Measurements from ENCODE around the gene MED27. TPM values are rescaled to one million over a fixed set of nuclear protein-coding genes. Genes with fewer than 3 reads are reported as not detected.

The MED27 gene
- total RNA-seq, 1 donor from 2014 or later, result 31.3 TPM

- H3K27me3 Mint-ChIP-seq (ENCODE audit: low read depth), result no peaks in the 10 kb centered on the region
- H3K36me3 Mint-ChIP-seq (ENCODE audit: low read depth), result peaks cover 8% of the 10 kb centered on the region
- no peak for DNase-seq (ENCODE audit: low read depth, low spot score)
- H3K4me1 Mint-ChIP-seq, result peaks cover 15% of the 10 kb centered on the region
- no peaks in the 10 kb centered on the region for H3K9me3 Mint-ChIP-seq
- H3K27ac Mint-ChIP-seq (ENCODE audit: unreplicated experiment), result no peak overlapping the region
- TF ChIP-seq CTCF (conservative IDR thresholded peaks at IDR 0.05), result no peak
- H3K4me3 Mint-ChIP-seq, result no peak overlapping the region
These were observed 70.5 kb downstream of the MED27 start for GRCh38 chr9:132008855-132009812.

GRCh38 chr9:132008184-132008803, 71.4 kb downstream of the MED27 start:
- Mint-ChIP-seq H3K4me1 (peaks cover 13% of the 10 kb centered on the region), H3K27ac (ENCODE audit: unreplicated experiment) (no peak overlapping the region), H3K9me3 (no peaks in the 10 kb centered on the region), H3K27me3 (ENCODE audit: low read depth) (no peaks in the 10 kb centered on the region), H3K4me3 (no peak overlapping the region), H3K36me3 (ENCODE audit: low read depth) (peaks cover 8% of the 10 kb centered on the region)
- no peak for TF ChIP-seq CTCF (conservative IDR thresholded peaks at IDR 0.05)
- no peak for DNase-seq (ENCODE audit: low read depth, low spot score)

- Mint-ChIP-seq H3K4me3 (no peak overlapping the region), H3K27me3 (ENCODE audit: low read depth) (no peaks in the 10 kb centered on the region), H3K9me3 (no peaks in the 10 kb centered on the region), H3K36me3 (ENCODE audit: low read depth) (peaks cover 4% of the 10 kb centered on the region), H3K4me1 (peaks cover 13% of the 10 kb centered on the region), H3K27ac (ENCODE audit: unreplicated experiment) (no peak overlapping the region)
- DNase-seq (ENCODE audit: low read depth, low spot score), result no peak
- TF ChIP-seq CTCF (conservative IDR thresholded peaks at IDR 0.05), result no peak
These were observed 72.2 kb downstream of the MED27 start for GRCh38 chr9:132007371-132008025.

- no peak for TF ChIP-seq CTCF (conservative IDR thresholded peaks at IDR 0.05)
- Mint-ChIP-seq H3K27ac (ENCODE audit: unreplicated experiment) (no peak overlapping the region), H3K4me1 (peaks cover 13% of the 10 kb centered on the region), H3K4me3 (no peak overlapping the region), H3K9me3 (no peaks in the 10 kb centered on the region), H3K36me3 (ENCODE audit: low read depth) (peaks cover 2% of the 10 kb centered on the region), H3K27me3 (ENCODE audit: low read depth) (no peaks in the 10 kb centered on the region)
- DNase-seq (ENCODE audit: low read depth, low spot score), result no peak
These were observed 72.8 kb downstream of the MED27 start for GRCh38 chr9:132006677-132007370.

GRCh38 chr9:132005899-132006298, 73.8 kb downstream of the MED27 start:
- no peaks in the 10 kb centered on the region for H3K9me3 Mint-ChIP-seq
- H3K4me3 Mint-ChIP-seq, result no peak overlapping the region
- DNase-seq (ENCODE audit: low read depth, low spot score), result no peak
- TF ChIP-seq CTCF (conservative IDR thresholded peaks at IDR 0.05), result no peak
- peaks cover 2% of the 10 kb centered on the region for H3K36me3 Mint-ChIP-seq (ENCODE audit: low read depth)
- H3K4me1 Mint-ChIP-seq, result peaks cover 13% of the 10 kb centered on the region
- H3K27me3 Mint-ChIP-seq (ENCODE audit: low read depth), result no peaks in the 10 kb centered on the region
- H3K27ac Mint-ChIP-seq (ENCODE audit: unreplicated experiment), result no peak overlapping the region

All from neural crest cell (in vitro differentiated cells).